K562 (cell line): ENCODE measurements around the gene FGF14. TPM values are rescaled to one million over a fixed set of nuclear protein-coding genes. Genes with fewer than 3 reads are reported as not detected.

ENCODE experiments used
- ATAC-seq: fragments of 200-7000 bp; cut with Tn5 transposase; 3 replicates; pipeline ENCODE4 v1.9.1; 2020; ENCODE audit warnings: moderate library complexity
- BruUV-seq: library from RNA; stranded (reverse); fragments of 400-500 nt; replicated peaks from 2 replicates; lab custom pipeline; 2021; lab: Mats Ljungman, UMichigan
- CTCF ChIA-PET: fragments of 300-600 bp; formaldehyde crosslinking; extraction: SDS; loops from one replicate; lab custom pipeline; 2021; ENCODE audit warnings: low intra/inter-chr PET ratio; lab: Yijun Ruan, JAX
- POLR2A ChIA-PET: fragments of 300-600, 350-650 bp; sonication (Branson Sonifier 250); formaldehyde crosslinking; extraction: SDS; loops from one replicate; lab custom pipeline; 2021; ENCODE audit warnings: antibody characterized with exemption, inconsistent platforms; lab: Yijun Ruan, JAX
- DNase-seq, 4 experiments: peaks; one replicate each; pipeline versions ENCODE4 v3.0.0 to v3.0.0-alpha.2; 2011 to 2018; ENCODE audit warnings: low spot score in 3 of 4, mixed read lengths in 3 of 4; ENCODE audit errors: extremely low read depth in 1 of 4
- FAIRE-seq: peaks from 2 replicates; lab custom pipeline; 2011; peaks lifted over from hg19 to GRCh38; lab: Jason Lieb, UNC
- H2AFZ ChIP-seq: 2 replicates; pipeline ENCODE4 v1.6.0; 2011; ENCODE audit warnings: low read depth, low read length, control low read depth, inconsistent platforms
- H3K27ac ChIP-seq: fragments of 200-600 bp; 3 replicates; pipeline ENCODE4 v1.8.0; 2011; ENCODE audit warnings: low read depth, mild to moderate bottlenecking, control low read depth, inconsistent platforms, low read length, moderate library complexity, mixed read lengths; ENCODE audit errors: extremely low read depth
- H3K27me3 ChIP-seq, 2 experiments: fragments of 300-600 bp in 1 of 2; 2 replicates in 1 of 2; 3 replicates in 1 of 2; pipeline versions ENCODE4 v1.6.0 to v1.8.0; 2011; ENCODE audit warnings: inconsistent platforms in 2 of 2, low read length in 2 of 2, mild to moderate bottlenecking in 1 of 2, mixed read lengths in 1 of 2, moderate library complexity in 1 of 2; ENCODE audit not compliant: control insufficient read depth in 2 of 2, insufficient read depth in 2 of 2
- H3K36me3 ChIP-seq: fragments of 300-600 bp; 3 replicates; pipeline ENCODE4 v1.8.0; 2011; ENCODE audit warnings: mild to moderate bottlenecking, low read length, inconsistent platforms; ENCODE audit not compliant: control insufficient read depth, insufficient read depth
- H3K4me1 ChIP-seq, 2 experiments: fragments of 200-600 bp in 1 of 2; replicated peaks in 1 of 2; 2 replicates in 1 of 2; 3 replicates in 1 of 2; pipeline versions ENCODE4 v1.5.1 to v1.8.0; 2011; ENCODE audit warnings: inconsistent platforms in 2 of 2, low read length in 2 of 2, mild to moderate bottlenecking in 1 of 2, mixed read lengths in 1 of 2, moderate library complexity in 1 of 2; ENCODE audit not compliant: control insufficient read depth in 2 of 2, insufficient read depth in 2 of 2
- H3K4me2 ChIP-seq: 2 replicates; pipeline ENCODE4 v1.6.1; 2011; ENCODE audit warnings: low read length, control low read depth, inconsistent platforms, mixed read lengths; ENCODE audit not compliant: insufficient read depth
- H3K4me3 ChIP-seq: fragments of 200-600 bp; sonication (generic), shearing (Covaris generic); 2 replicates; pipeline ENCODE4 v1.5.1; 2016; ENCODE audit warnings: control low read depth, inconsistent platforms
- H3K79me2 ChIP-seq: fragments of 200-600 bp; 3 replicates; pipeline ENCODE4 v1.8.0; 2011; ENCODE audit warnings: low read length, inconsistent platforms; ENCODE audit not compliant: control insufficient read depth, insufficient read depth
- H3K9ac ChIP-seq, 2 experiments: 2 replicates each; pipeline versions ENCODE4 v1.6.0 to v1.6.1; 2011; ENCODE audit warnings: low read depth in 2 of 2, low read length in 2 of 2, control low read depth in 1 of 2, inconsistent platforms in 1 of 2, mild to moderate bottlenecking in 1 of 2, mixed read lengths in 1 of 2; ENCODE audit not compliant: insufficient read depth in 1 of 2
- H3K9me1 ChIP-seq: one replicate; pipeline ENCODE4 v1.6.0; 2011; ENCODE audit warnings: inconsistent platforms, mild to moderate bottlenecking, low read length, moderate library complexity; ENCODE audit not compliant: control insufficient read depth, insufficient read depth
- H3K9me3 ChIP-seq: replicated peaks from 2 replicates; pipeline ENCODE4 v1.5.1; 2011; ENCODE audit warnings: low read depth, low read length, inconsistent platforms; ENCODE audit not compliant: control insufficient read depth, insufficient read depth
- H4K20me1 ChIP-seq: replicated peaks from 2 replicates; pipeline ENCODE4 v1.6.1; 2011; ENCODE audit warnings: low read length, inconsistent platforms, mixed read lengths; ENCODE audit not compliant: control insufficient read depth, insufficient read depth
- BRF1 ChIP-seq: IDR thresholded peaks from 3 replicates; pipeline ENCODE4 v1.6.1; 2011; ENCODE audit warnings: borderline replicate concordance, mild to moderate bottlenecking; ENCODE audit not compliant: insufficient read length; ENCODE audit errors: extremely low read depth
- CTCF ChIP-seq, 3 experiments: IDR thresholded peaks in 2 of 3; conservative IDR thresholded peaks in 1 of 3; 2 replicates each; pipeline ENCODE4 v1.5.1; 2011 to 2012; ENCODE audit warnings: low read length in 3 of 3, mild to moderate bottlenecking in 3 of 3, control low read depth in 2 of 3, improper control_type of control experiment in 1 of 3, inconsistent platforms in 1 of 3, low read depth in 1 of 3, mixed read lengths in 1 of 3, moderate library complexity in 1 of 3; ENCODE audit not compliant: insufficient read depth in 2 of 3
- JUND ChIP-seq, 2 experiments: IDR thresholded peaks; 2 replicates in 1 of 2; 3 replicates in 1 of 2; pipeline ENCODE4 v1.6.1; 2011; ENCODE audit warnings: borderline replicate concordance in 2 of 2, low read depth in 2 of 2, low read length in 2 of 2, improper control_type of control experiment in 1 of 2, missing biosample characterization in 1 of 2, missing genetic modification characterization in 1 of 2, missing genetic modification reagents in 1 of 2
- RAD21 ChIP-seq, 2 experiments: fragments of 250-450 bp in 1 of 2; fragments of 450-650 bp in 1 of 2; sonication (Bioruptor Pico) in 1 of 2; formaldehyde crosslinking in 1 of 2; IDR thresholded peaks in 1 of 2; conservative IDR thresholded peaks in 1 of 2; 2 replicates each; pipeline versions ENCODE4 v1.4.0 to v1.8.0; 2020 to 2022; ENCODE audit warnings: mild to moderate bottlenecking in 2 of 2, moderate library complexity in 1 of 2
- WGBS: fragments of 100-300 bp; shearing (Covaris generic); methylation state at CpG from one replicate; pipeline ENCODE4 v1.1.6; 2016; ENCODE audit warnings: low coverage, mixed read lengths; ENCODE audit not compliant: insufficient coverage; ENCODE audit errors: missing lambda C conversion rate; 5-methylcytosine and 5-hydroxymethylcytosine counted together
- in situ Hi-C: fragments of 300-500 bp; cut with MboI; formaldehyde crosslinking; loops from 4 replicates; pipeline ENCODE4 v1.15.0; 2018; ENCODE audit warnings: inconsistent platforms, mixed read lengths
- intact Hi-C: fragments of 100-400 bp; cut with micrococcal nuclease; formaldehyde crosslinking; loops from 2 replicates; pipeline ENCODE4 v1.14.2; 2022
- polyA plus RNA-seq, 8 experiments: library from polyadenylated mRNA; depleted of rRNA in 4 of 8; stranded (reverse) in 5 of 8; unstranded in 3 of 8; fragments of >200 nt; fragmentation: Nextera tagmentation in 2 of 8; fragmentation: Illumina TruSeq in 1 of 8; extraction: Ambion mirVana in 2 of 8; extraction: Trizol in 1 of 8; gene quantifications; 2 replicates each; pipeline versions ENCODE4 v1.2.1 to v1.2.3, GENCODE V29; 2011 to 2014; ENCODE audit warnings: inconsistent platforms in 1 of 8, missing spikeins in 1 of 8
- total RNA-seq, 7 experiments: library from RNA; depleted of rRNA in 6 of 7; stranded (reverse); fragments of >200 nt in 6 of 7; fragmentation: Illumina TruSeq in 2 of 7; extraction: Trizol in 2 of 7; gene quantifications; 2 replicates each; pipeline versions ENCODE4 v1.2.1 to v1.2.3, GENCODE V29; 2011 to 2021; ENCODE audit warnings: low replicate concordance in 1 of 7

The FGF14 gene
- total and polyA plus RNA-seq, 9 of the 15 experiments (the other 6 are each of a cell fraction or from before 2014, with no cell fraction given), result not detected

- no peak overlapping the region for H2AFZ ChIP-seq
- H3K36me3 ChIP-seq, result no peaks in the 10 kb centered on the region
- DNase-seq (peak; percentile 1 to 10 (median 3)), ATAC-seq (no peak), FAIRE-seq (no peak)
- H3K4me3 ChIP-seq, result no peak overlapping the region
- H4K20me1 ChIP-seq, result no peaks in the 10 kb centered on the region
- H3K79me2 ChIP-seq, result no peaks in the 10 kb centered on the region
- no peaks in the 10 kb centered on the region for H3K9me3 ChIP-seq
- intact Hi-C loops (no loop called here), in situ Hi-C loops (no loop called here)
- H3K9me1 ChIP-seq, result no peaks in the 10 kb centered on the region
- TF ChIP-seq JUND (IDR thresholded peaks at IDR 0.05; ENCODE audit: borderline replicate concordance, low read depth, low read length) (no peak), JUND (tag; IDR thresholded peaks at IDR 0.05; ENCODE audit: borderline replicate concordance, low read depth, low read length) (no peak), CTCF (IDR thresholded peaks at IDR 0.05 in 2 of 3, conservative IDR thresholded peaks at IDR 0.05 in 1 of 3; ENCODE audit: insufficient read depth in 2 of 3, low read depth in 1 of 3, low read length in 3 of 3) (peak in 1 of 3 experiments; percentile 21; a peak in 1 of 6 replicates), BRF1 (no peak), RAD21 (CRISPR knock-in tag; conservative IDR thresholded peaks at IDR 0.05 in 1 of 2, IDR thresholded peaks at IDR 0.05 in 1 of 2) (peak in 1 of 2 experiments; percentile 36; a peak in 2 of 4 replicates)
- H3K9ac ChIP-seq, result no peak overlapping the region
- no peak overlapping the region for H3K4me2 ChIP-seq
- no peaks in the 10 kb centered on the region for H3K4me1 ChIP-seq
- ChIA-PET POLR2A (no interaction called here), CTCF (no interaction called here)
- no TSS peak for BruUV-seq
- H3K27me3 ChIP-seq, result no peaks in the 10 kb centered on the region
- H3K27ac ChIP-seq, result no peak overlapping the region
- 0% methylated on average over 4 of the region's 4 CpGs for WGBS
Measured at GRCh38 chr13:102141625-102142472, 260.0 kb downstream of the FGF14 start.
